Neuron (in vitro differentiated cells): Measurements from ENCODE around the gene COPS7B.
"Not testable (repeated sequence)": the region's sequence is repeated elsewhere in the genome, so short reads cannot be mapped to it uniquely, and the experiment has no call there.

Experiments used
- H2AFZ ChIP-seq: one replicate; pipeline ENCODE4 v1.6.1; 2013; ENCODE audit warnings: low read depth, mild to moderate bottlenecking, inconsistent platforms, low read length, moderate library complexity
- H3K27me3 ChIP-seq: one replicate; pipeline ENCODE4 v1.6.1; 2013; ENCODE audit warnings: low read length; ENCODE audit not compliant: insufficient read depth
- H3K36me3 ChIP-seq: one replicate; pipeline ENCODE4 v1.6.1; 2013; ENCODE audit warnings: low read length; ENCODE audit not compliant: insufficient read depth
- H3K4me1 ChIP-seq: one replicate; pipeline ENCODE4 v1.6.1; 2013; ENCODE audit warnings: low read length; ENCODE audit not compliant: insufficient read depth
- H3K4me3 ChIP-seq: 2 replicates; pipeline ENCODE4 v1.5.1; 2013; ENCODE audit warnings: mild to moderate bottlenecking, low read length, moderate library complexity
- H3K9me3 ChIP-seq: one replicate; pipeline ENCODE4 v1.6.1; 2013; ENCODE audit warnings: low read length

The COPS7B gene

DNA sequence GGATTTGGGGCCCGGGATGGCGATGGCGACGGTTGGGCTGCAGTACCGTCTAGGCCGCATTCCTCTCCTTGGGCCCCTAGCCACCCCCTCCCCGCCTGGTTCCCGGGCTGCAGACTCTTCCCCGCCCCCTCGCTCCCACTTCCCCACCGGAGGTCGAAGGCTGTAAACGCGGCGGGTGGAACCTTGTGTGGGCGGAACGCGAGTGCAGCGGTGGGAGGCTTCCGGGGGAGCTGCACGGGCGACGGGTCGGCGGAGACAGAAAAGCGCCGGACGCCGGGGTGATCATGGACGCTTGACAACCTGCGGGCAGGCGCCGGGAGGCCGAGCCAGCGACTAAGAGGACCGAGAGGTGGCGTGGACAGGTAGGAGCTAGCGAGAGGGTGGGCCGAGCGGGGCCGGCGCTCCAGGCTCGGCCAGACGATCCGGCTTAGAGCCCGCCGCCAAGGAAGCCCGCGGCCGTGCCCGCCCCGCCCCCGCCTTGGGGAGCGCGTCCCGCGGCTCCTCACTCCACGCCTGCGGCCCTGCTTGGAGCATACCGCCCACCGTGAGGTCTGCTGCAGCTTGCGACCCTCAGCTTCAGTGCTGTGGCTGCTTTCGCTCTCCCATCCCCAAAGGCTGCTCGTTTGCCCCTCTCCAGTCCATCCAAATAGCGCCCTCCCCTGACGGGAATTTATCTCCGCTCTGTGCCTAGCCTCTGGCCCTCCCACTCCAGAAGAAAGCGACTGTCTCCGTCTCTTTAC, at the start of gene COPS7B:
Gene COPS7B, plus strand, starts transcription at position 269 of the 740 bp plus-strand sequence. CDS start 2,126 bp downstream, outside the sequence.
- H3K4me1 ChIP-seq: peaks cover 26% of the 10 kb centered on the region
- H2AFZ ChIP-seq: peak within 1 kb of the TSS; percentile 83
- H3K9me3 ChIP-seq: no peaks in the 10 kb centered on the region
- peak within 1 kb of the TSS; percentile 72 for H3K4me3 ChIP-seq
- peaks cover 20% of the 10 kb centered on the region for H3K36me3 ChIP-seq
- no peaks in the 10 kb centered on the region for H3K27me3 ChIP-seq

DNA sequence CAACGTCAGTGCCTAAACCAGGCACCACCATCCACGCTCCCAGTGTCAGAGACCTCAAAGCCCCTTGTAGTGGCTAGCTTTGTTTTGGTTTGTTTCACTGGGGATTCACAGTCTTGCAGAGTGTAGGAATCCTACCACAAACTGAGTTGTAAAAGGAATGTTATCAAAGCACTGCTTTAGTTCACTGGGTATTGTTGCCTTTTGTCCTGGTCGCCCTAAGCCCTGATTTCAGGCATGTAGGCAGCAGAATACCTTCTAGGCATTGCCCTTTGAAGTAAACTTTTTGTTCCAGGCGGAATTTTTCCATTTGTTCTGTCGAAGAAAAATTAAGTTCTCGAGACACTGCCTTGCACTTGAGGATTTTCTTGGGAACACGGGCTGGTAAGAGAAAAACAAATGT, 48.5 kb upstream of the COPS7B start:
- H3K4me1 ChIP-seq: peaks cover 11% of the 10 kb centered on the region
- H3K27me3 ChIP-seq: no peaks in the 10 kb centered on the region
- H2AFZ ChIP-seq: no peak overlapping the region
- no peak overlapping the region for H3K4me3 ChIP-seq
- peaks cover 22% of the 10 kb centered on the region for H3K36me3 ChIP-seq
- no peaks in the 10 kb centered on the region for H3K9me3 ChIP-seq

GRCh38 chr2:231743376-231744116, 42.7 kb upstream of the COPS7B start:
- Histone ChIP-seq H3K27me3 (no peaks in the 10 kb centered on the region), H3K4me3 (no peak overlapping the region), H2AFZ (no peak overlapping the region), H3K36me3 (peaks cover 3% of the 10 kb centered on the region), H3K9me3 (no peaks in the 10 kb centered on the region), H3K4me1 (peaks cover 13% of the 10 kb centered on the region)

- Histone ChIP-seq H3K9me3 (no peaks in the 10 kb centered on the region), H2AFZ (no peak overlapping the region), H3K4me3 (no peak overlapping the region), H3K27me3 (no peaks in the 10 kb centered on the region), H3K36me3 (no peaks in the 10 kb centered on the region), H3K4me1 (peaks cover 13% of the 10 kb centered on the region)
Measured at GRCh38 chr2:231745303-231746038, 40.8 kb upstream of the COPS7B start.

GRCh38 chr2:231748153-231748896, 37.9 kb upstream of the COPS7B start:
- not testable (repeated sequence) for H3K4me3 ChIP-seq, H3K9me3 ChIP-seq, H3K27me3 ChIP-seq, H2AFZ ChIP-seq, H3K36me3 ChIP-seq
- H3K4me1 ChIP-seq: peaks cover 13% of the 10 kb centered on the region

DNA sequence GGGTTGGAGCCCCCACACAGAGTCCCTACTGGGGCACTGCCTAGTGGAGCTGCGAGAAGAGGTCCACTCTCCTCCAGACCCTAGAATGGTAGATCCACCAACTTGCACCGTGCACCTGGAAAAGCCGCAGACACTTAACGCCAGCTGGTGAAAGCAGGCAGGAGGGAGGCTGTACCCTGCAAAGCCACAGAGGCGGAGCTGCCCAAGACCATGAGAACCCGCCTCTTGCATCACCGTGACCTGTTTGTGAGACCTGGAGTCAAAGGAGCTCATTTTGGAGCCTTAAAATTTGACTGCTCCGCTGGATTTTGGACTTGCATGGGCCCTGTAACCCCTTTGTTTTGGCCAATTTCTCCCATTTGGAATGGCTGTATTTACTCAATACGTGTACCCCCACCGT, 37.2 kb upstream of the COPS7B start:
- not testable (repeated sequence) for H2AFZ ChIP-seq, H3K36me3 ChIP-seq, H3K27me3 ChIP-seq, H3K9me3 ChIP-seq, H3K4me3 ChIP-seq
- H3K4me1 ChIP-seq: peaks cover 13% of the 10 kb centered on the region

GRCh38 chr2:231751042-231751815, 35.0 kb upstream of the COPS7B start:
- no peaks in the 10 kb centered on the region for H3K27me3 ChIP-seq
- no peaks in the 10 kb centered on the region for H3K36me3 ChIP-seq
- H3K9me3 ChIP-seq: no peaks in the 10 kb centered on the region
- no peaks in the 10 kb centered on the region for H3K4me1 ChIP-seq
- H2AFZ ChIP-seq: no peak overlapping the region
- H3K4me3 ChIP-seq: no peak overlapping the region

- no peaks in the 10 kb centered on the region for H3K27me3 ChIP-seq
- H3K9me3 ChIP-seq: no peaks in the 10 kb centered on the region
- H3K4me3 ChIP-seq: no peak overlapping the region
- H3K4me1 ChIP-seq: no peaks in the 10 kb centered on the region
- no peak overlapping the region for H2AFZ ChIP-seq
- no peaks in the 10 kb centered on the region for H3K36me3 ChIP-seq
Measured at GRCh38 chr2:231752061-231752460, 34.2 kb upstream of the COPS7B start.

DNA sequence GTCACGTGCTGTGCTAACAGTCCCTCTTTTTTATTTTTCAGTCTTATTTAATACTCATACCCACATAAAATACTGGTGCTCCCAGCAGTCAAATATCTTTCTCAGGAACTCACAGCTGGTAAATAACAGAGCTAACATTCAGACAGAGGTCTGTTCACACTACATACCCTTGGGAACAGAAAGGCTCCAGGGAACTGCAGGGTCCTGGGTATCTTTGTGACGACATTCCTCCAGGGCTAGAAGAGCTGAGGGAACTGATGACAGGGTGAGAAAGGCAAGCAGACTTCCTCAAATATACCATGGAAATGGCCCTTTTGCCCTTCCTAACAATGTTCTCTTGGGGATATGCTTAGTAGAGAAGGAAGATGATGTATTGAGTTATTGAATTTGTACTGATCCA, 24.5 kb upstream of the COPS7B start:
- H3K9me3 ChIP-seq: no peaks in the 10 kb centered on the region
- peaks cover 26% of the 10 kb centered on the region for H3K4me1 ChIP-seq
- H3K4me3 ChIP-seq: no peak overlapping the region
- no peak overlapping the region for H2AFZ ChIP-seq
- no peaks in the 10 kb centered on the region for H3K36me3 ChIP-seq
- no peaks in the 10 kb centered on the region for H3K27me3 ChIP-seq

- Histone ChIP-seq H3K4me1 (peaks cover 26% of the 10 kb centered on the region), H3K4me3 (no peak overlapping the region), H3K9me3 (no peaks in the 10 kb centered on the region), H2AFZ (no peak overlapping the region), H3K36me3 (no peaks in the 10 kb centered on the region), H3K27me3 (no peaks in the 10 kb centered on the region)
Measured at GRCh38 chr2:231764124-231764523, 22.1 kb upstream of the COPS7B start.

DNA sequence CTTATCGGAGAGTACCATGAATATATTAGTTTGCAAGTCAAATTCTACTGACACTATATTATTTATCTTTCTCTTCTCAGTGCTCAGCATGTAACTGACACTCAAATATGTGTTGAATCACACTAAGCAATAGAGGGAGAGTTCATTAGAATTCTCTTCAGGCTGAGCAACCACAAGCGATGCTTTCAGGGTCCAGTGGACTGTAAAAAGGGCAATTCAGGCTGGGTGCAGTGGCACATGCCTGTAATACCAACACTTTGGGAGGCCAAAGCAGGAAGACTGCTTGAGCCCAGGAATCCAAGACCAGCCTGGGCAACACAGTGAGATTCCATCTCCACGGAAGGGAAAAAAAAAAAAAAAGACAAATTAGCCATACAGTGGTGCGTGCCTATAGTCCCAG, 21.5 kb upstream of the COPS7B start:
- H3K36me3 ChIP-seq: no peaks in the 10 kb centered on the region
- no peaks in the 10 kb centered on the region for H3K9me3 ChIP-seq
- H3K4me3 ChIP-seq: no peak overlapping the region
- no peaks in the 10 kb centered on the region for H3K27me3 ChIP-seq
- no peak overlapping the region for H2AFZ ChIP-seq
- peaks cover 26% of the 10 kb centered on the region for H3K4me1 ChIP-seq

- Histone ChIP-seq H3K4me3 (no peak overlapping the region), H3K9me3 (no peaks in the 10 kb centered on the region), H2AFZ (no peak overlapping the region), H3K36me3 (no peaks in the 10 kb centered on the region), H3K4me1 (peaks cover 26% of the 10 kb centered on the region), H3K27me3 (no peaks in the 10 kb centered on the region)
Measured at GRCh38 chr2:231765496-231765929, 20.7 kb upstream of the COPS7B start.
